HUES64 (cell line): ENCODE data around the gene ADAMTS7.
A peak's percentile ranks its signal among the peaks of the same experiment; 100 is the strongest.
"Not testable (repeated sequence)": the region's sequence is repeated elsewhere in the genome, so short reads cannot be mapped to it uniquely, and the experiment has no call there.

ENCODE experiments used
- H3K27ac ChIP-seq: 2 replicates; pipeline ENCODE4 v1.7.0; 2013; ENCODE audit warnings: low read depth, low read length, inconsistent platforms
- H3K27me3 ChIP-seq: 2 replicates; pipeline ENCODE4 v1.6.1; 2013; ENCODE audit warnings: mild to moderate bottlenecking, low read length; ENCODE audit not compliant: insufficient read depth
- H3K36me3 ChIP-seq: 2 replicates; pipeline ENCODE4 v1.6.1; 2013; ENCODE audit warnings: mild to moderate bottlenecking, low read length; ENCODE audit not compliant: insufficient read depth
- H3K4me1 ChIP-seq: 2 replicates; pipeline ENCODE4 v1.6.1; 2013; ENCODE audit warnings: mild to moderate bottlenecking, low read length, moderate library complexity; ENCODE audit not compliant: insufficient read depth
- H3K4me3 ChIP-seq: 2 replicates; pipeline ENCODE4 v1.5.1; 2013; ENCODE audit warnings: mild to moderate bottlenecking, low read length, moderate library complexity
- H3K9ac ChIP-seq: 2 replicates; pipeline ENCODE4 v1.6.1; 2013; ENCODE audit warnings: mild to moderate bottlenecking, low read depth, low read length
- H3K9me3 ChIP-seq: 2 replicates; pipeline ENCODE4 v1.6.1; 2013; ENCODE audit warnings: low read depth, low read length; ENCODE audit not compliant: insufficient read depth
- WGBS: fragments of 150-250, 120-280 bp; methylation state at CpG from one replicate; pipeline ENCODE4 v1.1.7; 2013; ENCODE audit warnings: missing lambda C conversion rate; 5-methylcytosine and 5-hydroxymethylcytosine counted together

Gene ADAMTS7

DNA sequence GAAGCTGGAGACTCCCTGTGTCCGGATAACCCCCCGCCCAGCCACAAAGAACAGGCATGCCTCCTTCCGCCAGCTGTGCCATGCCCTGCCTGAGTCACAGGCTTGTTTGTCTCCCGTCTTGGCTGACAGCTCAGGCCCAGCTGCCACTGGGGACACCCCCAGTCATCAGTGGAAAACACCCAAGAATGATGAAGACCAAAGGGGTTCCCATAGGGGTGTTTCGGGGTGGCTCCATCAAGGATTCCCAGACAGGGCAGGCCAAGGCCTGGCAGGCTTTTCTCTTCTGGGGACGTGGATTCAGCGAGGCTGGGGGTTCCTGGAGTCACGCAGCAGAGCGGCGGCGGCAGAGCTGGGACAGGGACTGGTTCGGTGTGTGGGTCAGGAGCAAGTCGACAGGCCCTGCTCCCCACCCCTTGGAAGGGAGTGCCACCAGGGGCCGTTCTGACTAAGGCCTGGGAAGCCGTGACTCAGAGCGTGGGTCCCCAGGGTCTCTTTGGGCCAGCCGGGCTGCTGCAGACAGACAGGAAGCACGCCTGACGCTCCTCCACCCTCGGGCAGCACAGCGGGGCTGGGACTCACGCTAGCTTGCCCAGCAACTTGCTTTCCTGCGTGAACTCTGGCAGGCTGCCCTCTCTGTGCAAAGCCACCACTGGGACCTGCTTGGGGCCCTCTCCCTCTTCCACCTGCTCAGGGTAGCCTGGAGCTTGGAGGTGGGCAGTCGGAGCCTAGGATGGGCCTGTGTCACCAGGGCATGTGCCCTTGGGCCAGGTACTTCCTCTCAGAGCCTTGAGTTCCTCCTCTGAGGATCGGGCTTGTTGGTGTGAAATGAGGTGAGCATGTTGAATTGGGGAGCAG lies 54.3 kb downstream of the ADAMTS7 start:
- not testable (repeated sequence) for H3K4me1 ChIP-seq, H3K9ac ChIP-seq, H3K36me3 ChIP-seq, H3K4me3 ChIP-seq, H3K27me3 ChIP-seq, H3K9me3 ChIP-seq, H3K27ac ChIP-seq
- WGBS: 83% methylated on average over 24 of the region's 25 CpGs

DNA sequence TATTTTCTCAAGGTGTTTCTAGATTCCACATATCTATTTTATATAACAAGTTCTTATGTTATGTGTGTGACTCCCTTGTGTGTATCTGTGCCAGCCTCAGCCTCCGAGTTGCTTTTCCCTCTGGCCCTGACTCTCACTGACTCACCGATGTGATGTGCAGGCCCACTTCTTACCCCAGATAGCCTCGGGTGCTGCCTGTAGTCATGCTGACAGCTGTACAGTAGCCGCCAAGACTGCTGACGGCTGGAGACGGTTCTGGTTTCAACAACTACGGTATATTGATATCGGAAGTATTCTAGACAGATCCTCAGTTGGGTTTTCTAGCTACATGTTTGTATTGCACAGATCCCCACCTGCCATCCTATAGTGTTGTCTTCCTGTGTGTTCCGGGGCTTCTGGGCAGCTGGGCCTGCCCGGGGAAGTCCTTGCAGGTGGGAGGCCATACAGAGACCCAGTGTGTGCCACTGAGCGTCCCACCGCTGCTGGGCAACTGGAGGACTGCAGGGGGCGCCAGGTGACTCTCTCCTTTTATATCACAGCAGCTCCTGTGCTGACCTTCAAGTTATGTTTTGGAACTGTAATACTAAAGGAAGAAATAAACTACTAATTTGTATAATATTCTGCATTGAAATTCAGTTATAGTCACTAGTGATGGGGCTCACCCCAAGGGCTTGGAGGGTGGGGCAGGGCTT lies 55.2 kb downstream of the ADAMTS7 start:
- H3K4me1 ChIP-seq, H3K9me3 ChIP-seq, H3K4me3 ChIP-seq, H3K36me3 ChIP-seq, H3K27me3 ChIP-seq, H3K27ac ChIP-seq, H3K9ac ChIP-seq: not testable (repeated sequence)
- WGBS: 68% methylated on average over 13 of the region's 13 CpGs

GRCh38 chr15:78754637-78755280 lies 56.5 kb downstream of the ADAMTS7 start:
- 90% methylated on average over 11 of the region's 14 CpGs for WGBS
- H3K27me3 ChIP-seq: peaks cover 10% of the 10 kb centered on the region; the same call in 1 of the 2 replicates
- H3K9me3 ChIP-seq, H3K4me3 ChIP-seq, H3K27ac ChIP-seq, H3K9ac ChIP-seq, H3K4me1 ChIP-seq, H3K36me3 ChIP-seq: not testable (repeated sequence)

- not testable (repeated sequence) for H3K4me1 ChIP-seq, H3K4me3 ChIP-seq, H3K9ac ChIP-seq, H3K9me3 ChIP-seq, H3K27ac ChIP-seq, H3K36me3 ChIP-seq
- WGBS: 86% methylated on average over 8 of the region's 10 CpGs
- peaks cover 10% of the 10 kb centered on the region; the same call in 1 of the 2 replicates for H3K27me3 ChIP-seq
Observed at GRCh38 chr15:78753751-78754535, 57.3 kb downstream of the ADAMTS7 start.

DNA sequence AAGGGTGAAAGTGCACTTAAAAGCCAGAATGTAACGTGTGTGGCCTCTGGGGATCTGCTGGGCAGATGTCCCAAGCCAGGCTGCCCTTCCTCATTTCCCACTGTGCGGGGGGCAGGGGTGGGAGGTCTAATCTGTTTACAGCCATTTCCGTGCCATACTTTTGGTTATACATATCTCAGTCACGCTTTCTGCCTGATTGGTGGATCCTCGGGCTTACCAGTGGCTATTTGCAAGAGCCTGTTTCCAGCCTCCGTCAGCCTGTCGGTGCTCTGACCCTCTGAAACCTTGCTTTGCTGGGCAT lies 58.0 kb downstream of the ADAMTS7 start:
- not testable (repeated sequence) for H3K36me3 ChIP-seq

GRCh38 chr15:78752492-78753358 lies 58.5 kb downstream of the ADAMTS7 start:
- WGBS: 78% methylated on average over 24 of the region's 24 CpGs
- no peak overlapping the region for H3K9ac ChIP-seq
- H3K36me3 ChIP-seq: no peaks in the 10 kb centered on the region
- H3K27ac ChIP-seq: no peak overlapping the region
- H3K4me3 ChIP-seq: no peak overlapping the region
- H3K9me3 ChIP-seq: no peaks in the 10 kb centered on the region
- H3K27me3 ChIP-seq: peaks cover 10% of the 10 kb centered on the region; the same call in 1 of the 2 replicates
- no peaks in the 10 kb centered on the region; the same call in 1 of the 2 replicates for H3K4me1 ChIP-seq

More for the DNA sequence above, 58.0 kb downstream of the ADAMTS7 start:
- H3K4me1 ChIP-seq, H3K9me3 ChIP-seq, H3K27ac ChIP-seq, H3K9ac ChIP-seq, H3K4me3 ChIP-seq: not testable (repeated sequence)
- H3K27me3 ChIP-seq: peaks cover 10% of the 10 kb centered on the region; the same call in 1 of the 2 replicates
- 86% methylated on average over 5 of the region's 7 CpGs for WGBS

DNA sequence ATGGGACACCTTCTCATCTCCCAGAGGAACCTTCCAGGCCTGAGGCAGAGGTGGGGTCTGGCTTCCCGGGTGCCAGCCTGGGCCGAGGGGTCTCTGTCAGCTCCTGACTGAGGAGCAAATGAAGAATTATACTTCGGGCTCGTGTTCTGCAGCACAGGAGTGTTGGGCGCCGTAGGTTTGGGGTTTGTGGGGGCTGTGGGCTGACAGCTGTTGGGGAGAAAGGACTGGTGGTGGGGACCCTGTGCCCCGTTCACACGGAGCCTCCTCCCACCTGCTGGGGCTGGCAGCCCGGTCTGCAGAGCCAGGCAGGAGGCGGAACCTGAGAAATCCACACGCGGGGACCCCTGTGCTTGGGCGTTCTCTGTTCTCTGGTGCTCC lies 59.7 kb downstream of the ADAMTS7 start:
- no peak overlapping the region for H3K27ac ChIP-seq
- H3K9ac ChIP-seq: no peak overlapping the region
- no peak overlapping the region; the same call in 1 of the 2 replicates for H3K4me3 ChIP-seq
- H3K27me3 ChIP-seq: peaks cover 10% of the 10 kb centered on the region; the same call in 1 of the 2 replicates
- 84% methylated on average over 13 of the region's 13 CpGs for whole genome bisulfite sequencing
- H3K9me3 ChIP-seq: no peaks in the 10 kb centered on the region
- H3K4me1 ChIP-seq: no peaks in the 10 kb centered on the region; the same call in 1 of the 2 replicates
- H3K36me3 ChIP-seq: no peaks in the 10 kb centered on the region

- not testable (repeated sequence) for H3K9ac ChIP-seq, H3K27ac ChIP-seq, H3K4me1 ChIP-seq, H3K9me3 ChIP-seq, H3K36me3 ChIP-seq
- H3K4me3 ChIP-seq: peak overlapping the region; percentile 41
- 3% methylated on average over 26 of the region's 28 CpGs for WGBS
- peaks cover 10% of the 10 kb centered on the region; the same call in 1 of the 2 replicates for H3K27me3 ChIP-seq
Observed at GRCh38 chr15:78750974-78751601, 60.2 kb downstream of the ADAMTS7 start.

DNA sequence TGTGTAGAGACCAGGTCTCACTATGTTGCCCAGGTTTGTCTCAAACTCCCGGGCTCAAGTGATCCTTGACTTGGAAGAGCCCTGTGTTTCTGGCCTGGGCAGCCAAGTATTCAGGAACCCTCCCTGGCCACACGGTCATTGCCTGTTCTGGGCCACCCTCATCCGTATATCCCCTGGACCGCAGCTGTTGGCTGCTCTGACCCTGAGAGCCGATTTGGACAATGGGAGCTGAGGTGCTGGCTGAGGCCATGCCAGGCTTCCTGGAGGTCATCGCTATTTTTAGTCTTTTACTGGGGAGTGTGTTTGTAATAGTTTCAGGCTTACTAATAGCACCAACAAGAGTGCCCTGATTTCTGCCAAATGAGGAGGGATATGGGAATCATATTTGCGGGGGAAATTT lies 60.7 kb downstream of the ADAMTS7 start:
- H3K4me1 ChIP-seq: no peaks in the 10 kb centered on the region; the same call in 1 of the 2 replicates
- H3K9me3 ChIP-seq: no peaks in the 10 kb centered on the region
- H3K27ac ChIP-seq: no peak overlapping the region
- H3K36me3 ChIP-seq: no peaks in the 10 kb centered on the region
- peak overlapping the region; percentile 41 for H3K4me3 ChIP-seq
- peaks cover 10% of the 10 kb centered on the region; the same call in 1 of the 2 replicates for H3K27me3 ChIP-seq
- no peak overlapping the region for H3K9ac ChIP-seq
- 83% methylated on average over 7 of the region's 7 CpGs for WGBS

DNA sequence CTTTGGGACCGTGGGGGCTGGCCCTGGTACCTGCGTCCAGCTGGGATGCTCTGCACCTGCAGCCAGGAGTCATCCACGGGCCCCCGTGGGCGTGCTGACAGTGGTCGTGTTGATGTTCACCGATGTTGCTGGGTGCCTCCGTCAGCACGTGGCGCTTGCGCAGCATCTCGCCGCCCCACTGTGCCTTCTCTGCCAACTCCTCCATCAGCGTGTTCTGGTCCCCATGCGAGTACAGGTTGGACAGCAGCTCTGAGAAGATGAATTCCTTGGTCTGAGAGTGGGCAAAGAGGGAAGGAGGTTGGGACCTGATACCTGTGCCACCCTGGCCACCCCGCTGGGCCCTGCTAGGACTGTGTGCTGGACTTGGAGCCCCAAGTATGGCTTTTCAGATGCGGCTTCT lies 61.4 kb downstream of the ADAMTS7 start:
- H3K9me3 ChIP-seq: no peaks in the 10 kb centered on the region
- no peak overlapping the region for H3K4me3 ChIP-seq
- peaks cover 10% of the 10 kb centered on the region; the same call in 1 of the 2 replicates for H3K27me3 ChIP-seq
- no peak overlapping the region for H3K9ac ChIP-seq
- WGBS: 92% methylated on average over 17 of the region's 17 CpGs
- H3K27ac ChIP-seq: no peak overlapping the region
- no peaks in the 10 kb centered on the region; the same call in 1 of the 2 replicates for H3K4me1 ChIP-seq
- H3K36me3 ChIP-seq: no peaks in the 10 kb centered on the region
